ENCODE measurements around the gene ARHGAP26. TPM values are rescaled to one million over a fixed set of nuclear protein-coding genes. Genes with fewer than 3 reads are reported as not detected.

ARHGAP26 gene
- total RNA-seq, 4 donors from 2014 or later: 11.1 to 36.1 (median 21.8) TPM

GRCh38 chr5:143108498-143109128 lies 338.4 kb downstream of the ARHGAP26 start:
- DNase-seq (ENCODE audit: low spot score in 2 of 2): no peak
- Histone ChIP-seq H3K36me3 (no peaks in the 10 kb centered on the region), H3K4me1 (peaks cover 30% of the 10 kb centered on the region), H3K27me3 (no peaks in the 10 kb centered on the region), H3K9me3 (no peaks in the 10 kb centered on the region), H3K27ac (no peak overlapping the region), H3K4me3 (no peak overlapping the region)
- WGBS: 64% methylated on average over 3 of the region's 3 CpGs
- TF ChIP-seq POLR2A (IDR thresholded peaks at IDR 0.05) (no peak), EP300 (IDR thresholded peaks at IDR 0.05) (no peak), POLR2AphosphoS5 (IDR thresholded peaks at IDR 0.05) (no peak), CTCF (IDR thresholded peaks at IDR 0.05) (no peak)

GRCh38 chr5:143110591-143110990 lies 340.4 kb downstream of the ARHGAP26 start:
- no peak for DNase-seq (ENCODE audit: low spot score in 2 of 2)
- Histone ChIP-seq H3K27ac (no peak overlapping the region), H3K36me3 (no peaks in the 10 kb centered on the region), H3K4me1 (peaks cover 27% of the 10 kb centered on the region), H3K9me3 (no peaks in the 10 kb centered on the region), H3K4me3 (no peak overlapping the region), H3K27me3 (no peaks in the 10 kb centered on the region)
- 29% methylated on average over 1 of the region's 1 CpG for WGBS
- no peak for TF ChIP-seq POLR2AphosphoS5 (IDR thresholded peaks at IDR 0.05)
- TF ChIP-seq POLR2A (IDR thresholded peaks at IDR 0.05): no peak
- no peak for TF ChIP-seq EP300 (IDR thresholded peaks at IDR 0.05)
- no peak for TF ChIP-seq CTCF (IDR thresholded peaks at IDR 0.05)

- Histone ChIP-seq H3K36me3 (no peaks in the 10 kb centered on the region), H3K4me1 (peaks cover 21% of the 10 kb centered on the region), H3K27me3 (no peaks in the 10 kb centered on the region), H3K27ac (no peak overlapping the region), H3K4me3 (no peak overlapping the region), H3K9me3 (no peaks in the 10 kb centered on the region)
- DNase-seq (ENCODE audit: low spot score in 2 of 2): no peak
- TF ChIP-seq EP300 (IDR thresholded peaks at IDR 0.05): no peak
- TF ChIP-seq CTCF (IDR thresholded peaks at IDR 0.05): no peak
- TF ChIP-seq POLR2AphosphoS5 (IDR thresholded peaks at IDR 0.05): no peak
- TF ChIP-seq POLR2A (IDR thresholded peaks at IDR 0.05): no peak
- 88% methylated on average over 5 of the region's 5 CpGs for WGBS
Observed at GRCh38 chr5:143111799-143112198, 341.6 kb downstream of the ARHGAP26 start.

GRCh38 chr5:143113461-143113860 lies 343.3 kb downstream of the ARHGAP26 start:
- Histone ChIP-seq H3K4me1 (peaks cover 21% of the 10 kb centered on the region), H3K4me3 (no peak overlapping the region), H3K36me3 (no peaks in the 10 kb centered on the region), H3K27me3 (no peaks in the 10 kb centered on the region), H3K27ac (no peak overlapping the region), H3K9me3 (no peaks in the 10 kb centered on the region)
- DNase-seq (ENCODE audit: low spot score in 2 of 2): no peak
- TF ChIP-seq EP300 (IDR thresholded peaks at IDR 0.05): no peak
- TF ChIP-seq POLR2AphosphoS5 (IDR thresholded peaks at IDR 0.05): no peak
- no peak for TF ChIP-seq CTCF (IDR thresholded peaks at IDR 0.05)
- TF ChIP-seq POLR2A (IDR thresholded peaks at IDR 0.05): no peak
- 85% methylated on average over 3 of the region's 3 CpGs for WGBS

GRCh38 chr5:143114481-143114880 lies 344.3 kb downstream of the ARHGAP26 start:
- no peaks in the 10 kb centered on the region for H3K27me3 ChIP-seq
- H3K36me3 ChIP-seq: no peaks in the 10 kb centered on the region
- DNase-seq (ENCODE audit: low spot score in 2 of 2): no peak
- no peaks in the 10 kb centered on the region for H3K9me3 ChIP-seq
- H3K27ac ChIP-seq: no peak overlapping the region
- no peak for TF ChIP-seq POLR2AphosphoS5 (IDR thresholded peaks at IDR 0.05)
- no peak overlapping the region for H3K4me3 ChIP-seq
- WGBS: 50% methylated on average over 2 of the region's 2 CpGs
- peaks cover 21% of the 10 kb centered on the region for H3K4me1 ChIP-seq

GRCh38 chr5:143115381-143115780 lies 345.2 kb downstream of the ARHGAP26 start:
- no peak for DNase-seq (ENCODE audit: low spot score in 2 of 2)
- Histone ChIP-seq H3K4me3 (no peak overlapping the region), H3K9me3 (no peaks in the 10 kb centered on the region), H3K27me3 (no peaks in the 10 kb centered on the region), H3K4me1 (peaks cover 15% of the 10 kb centered on the region), H3K36me3 (no peaks in the 10 kb centered on the region), H3K27ac (no peak overlapping the region)
- TF ChIP-seq CTCF (IDR thresholded peaks at IDR 0.05) (no peak), POLR2AphosphoS5 (IDR thresholded peaks at IDR 0.05) (no peak)
- 91% methylated on average over 2 of the region's 2 CpGs for WGBS
